Activated CD4-positive, alpha-beta T cell treated with anti-CD3 and anti-CD28 coated beads for 4 hours (primary cell): ENCODE data around the gene CHCHD4.
"Not testable (repeated sequence)": the region's sequence is repeated elsewhere in the genome, so short reads cannot be mapped to it uniquely, and the experiment has no call there.

ENCODE experiments used
- DNase-seq, 2 donors: peaks; one replicate each; pipeline ENCODE4 v3.0.0-alpha.2; 2020

Gene CHCHD4

DNA sequence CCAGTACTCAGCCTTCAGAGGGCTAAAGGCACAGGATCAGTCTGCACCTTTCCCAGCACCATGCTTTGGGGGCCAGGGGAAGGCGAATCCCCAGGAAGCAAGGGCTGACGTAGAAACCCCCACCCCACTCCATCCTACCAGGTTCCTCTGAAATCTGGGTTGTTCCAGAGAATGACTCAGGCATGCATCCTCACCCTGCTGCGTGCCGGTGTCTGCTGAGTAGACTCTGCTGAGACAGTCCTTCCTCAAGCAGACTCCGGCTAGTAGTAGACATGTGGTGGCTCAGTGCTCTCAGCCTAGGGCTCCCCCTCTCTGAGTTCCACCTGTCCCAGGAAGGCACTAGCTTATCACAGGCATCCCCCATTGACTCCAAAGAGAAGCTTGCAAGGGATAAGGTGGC, 9.2 kb upstream of the CHCHD4 start:
- DNase-seq, result no peak

DNA sequence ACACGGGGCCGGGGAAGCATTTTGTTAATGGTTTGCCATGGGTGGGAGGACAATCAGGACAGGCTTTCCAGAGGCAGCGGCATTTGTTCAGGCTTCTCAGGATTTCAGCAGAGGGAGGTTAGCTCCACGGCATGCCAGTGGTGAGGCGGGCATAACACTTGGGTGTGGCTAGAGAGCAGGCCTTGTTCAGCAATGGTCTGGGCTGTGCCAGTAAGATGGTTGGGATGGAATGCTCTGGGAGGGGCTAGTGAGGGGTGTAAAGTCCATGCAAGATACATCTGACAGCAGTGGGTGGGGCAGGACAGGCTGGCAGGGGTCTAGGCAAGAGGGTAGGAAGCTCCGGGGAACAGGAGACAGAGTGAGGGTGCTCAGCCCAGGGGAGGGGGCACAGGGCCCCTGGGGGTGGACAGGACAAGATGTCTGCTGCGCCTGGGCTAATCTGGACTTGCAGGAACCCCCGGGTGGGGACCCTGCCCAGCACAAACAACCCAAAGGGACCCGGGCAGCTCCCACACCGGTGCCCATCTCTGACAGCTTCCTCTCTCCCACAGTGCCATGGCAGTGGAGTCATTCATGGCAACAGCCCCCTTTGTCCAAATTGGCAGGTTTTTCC, 8.6 kb upstream of the CHCHD4 start:
- no peak for DNase-seq

GRCh38 chr3:14132689-14133088, 8.0 kb upstream of the CHCHD4 start:
- no peak for DNase-seq

- no peak for DNase-seq
Observed at GRCh38 chr3:14132120-14132519, 7.5 kb upstream of the CHCHD4 start.

DNA sequence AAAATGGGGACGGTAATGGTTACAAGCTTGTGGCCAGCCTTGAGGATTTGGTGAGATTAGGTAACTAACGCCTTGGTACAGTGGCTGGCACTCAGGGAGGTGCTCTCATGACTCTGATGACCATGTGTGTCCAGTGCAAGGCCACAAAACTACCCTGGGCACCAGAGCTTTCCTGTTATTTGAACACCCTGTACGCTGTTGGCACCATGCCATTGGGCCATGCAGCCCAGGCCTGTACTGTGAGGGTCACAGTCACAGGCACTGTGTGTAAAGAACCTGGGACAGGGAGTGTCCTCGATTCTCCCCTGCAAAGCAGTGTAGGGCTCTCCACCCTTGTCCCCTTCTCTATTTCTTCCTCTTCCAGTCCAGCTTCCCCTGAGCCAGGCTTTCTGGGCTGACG, 6.5 kb upstream of the CHCHD4 start:
- no peak for DNase-seq

DNA sequence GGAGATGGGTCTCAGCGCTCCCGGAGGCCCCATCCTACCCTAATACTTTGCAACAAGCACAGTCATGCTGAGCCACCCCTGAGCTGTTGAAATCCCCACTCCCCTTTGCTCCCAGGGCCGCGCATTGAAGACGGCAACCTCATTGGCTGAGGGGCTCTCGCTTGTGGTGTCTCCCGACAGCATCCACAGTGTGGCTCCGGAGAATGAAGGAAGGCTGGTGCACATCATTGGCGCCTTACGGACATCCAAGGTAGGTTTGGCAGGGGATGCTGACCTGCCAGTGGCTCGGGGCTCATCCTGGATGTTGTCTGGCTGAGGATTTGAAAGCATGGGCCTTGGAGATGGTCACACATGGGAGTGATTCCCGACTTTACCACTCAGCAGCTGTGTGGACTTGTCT, 6.0 kb upstream of the CHCHD4 start:
- DNase-seq, result no peak

GRCh38 chr3:14130230-14130629, 5.6 kb upstream of the CHCHD4 start:
- DNase-seq, result no peak

GRCh38 chr3:14129296-14129695, 4.6 kb upstream of the CHCHD4 start:
- no peak for DNase-seq

GRCh38 chr3:14128724-14129123, 4.1 kb upstream of the CHCHD4 start:
- no peak for DNase-seq

- no peak for DNase-seq
Observed at GRCh38 chr3:14127516-14128161, 3.0 kb upstream of the CHCHD4 start.

GRCh38 chr3:14126887-14127505, 2.3 kb upstream of the CHCHD4 start:
- DNase-seq, result no peak

- no peak for DNase-seq
Observed at GRCh38 chr3:14126017-14126886, 1.6 kb upstream of the CHCHD4 start.

DNA sequence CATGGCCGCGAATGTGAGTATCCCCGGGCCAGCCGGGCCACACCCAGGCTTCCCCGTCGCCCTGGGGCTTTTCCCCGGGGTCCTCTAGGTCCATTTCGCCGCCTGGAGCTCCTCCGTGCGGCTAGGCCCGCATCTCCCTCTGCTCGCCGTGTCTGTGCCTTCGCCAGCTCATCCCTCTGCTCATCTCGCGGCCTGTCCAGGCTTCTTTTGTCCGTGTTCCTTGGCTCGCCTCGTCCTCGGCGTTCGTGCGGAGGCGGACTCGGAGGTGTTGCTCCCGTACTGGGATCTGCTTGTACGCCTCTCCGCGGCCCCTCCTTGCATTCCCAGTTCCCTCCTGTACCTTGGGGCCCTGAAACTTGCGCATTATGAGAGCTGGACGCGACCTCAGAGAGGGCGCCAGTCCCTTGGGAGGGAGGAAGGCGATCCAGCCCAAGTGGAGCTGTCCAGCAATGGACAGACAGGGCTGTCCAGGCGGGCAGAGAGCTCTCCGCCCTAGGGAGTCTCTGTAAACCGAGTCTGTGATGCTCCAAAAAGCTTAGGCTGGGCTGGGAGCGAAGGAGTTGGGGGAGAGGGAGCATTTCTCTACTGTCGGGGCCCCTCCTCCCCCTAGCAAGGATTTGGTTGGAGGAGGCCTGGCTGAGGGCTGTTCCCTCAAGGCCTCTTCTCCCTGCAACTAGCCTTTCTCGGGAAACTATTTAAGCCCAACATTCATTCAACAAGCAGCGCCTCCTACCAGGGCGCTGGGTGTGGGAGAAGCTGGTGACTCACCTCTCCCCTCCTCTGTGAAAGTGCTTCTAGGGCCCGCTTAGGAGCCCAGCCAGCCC, 735 bp upstream of the CHCHD4 start:
- peak; percentile 70 to 71 for DNase-seq

GRCh38 chr3:14124223-14124614, 451 bp downstream of the CHCHD4 start:
- DNase-seq, result peak; percentile 64 to 68

DNA sequence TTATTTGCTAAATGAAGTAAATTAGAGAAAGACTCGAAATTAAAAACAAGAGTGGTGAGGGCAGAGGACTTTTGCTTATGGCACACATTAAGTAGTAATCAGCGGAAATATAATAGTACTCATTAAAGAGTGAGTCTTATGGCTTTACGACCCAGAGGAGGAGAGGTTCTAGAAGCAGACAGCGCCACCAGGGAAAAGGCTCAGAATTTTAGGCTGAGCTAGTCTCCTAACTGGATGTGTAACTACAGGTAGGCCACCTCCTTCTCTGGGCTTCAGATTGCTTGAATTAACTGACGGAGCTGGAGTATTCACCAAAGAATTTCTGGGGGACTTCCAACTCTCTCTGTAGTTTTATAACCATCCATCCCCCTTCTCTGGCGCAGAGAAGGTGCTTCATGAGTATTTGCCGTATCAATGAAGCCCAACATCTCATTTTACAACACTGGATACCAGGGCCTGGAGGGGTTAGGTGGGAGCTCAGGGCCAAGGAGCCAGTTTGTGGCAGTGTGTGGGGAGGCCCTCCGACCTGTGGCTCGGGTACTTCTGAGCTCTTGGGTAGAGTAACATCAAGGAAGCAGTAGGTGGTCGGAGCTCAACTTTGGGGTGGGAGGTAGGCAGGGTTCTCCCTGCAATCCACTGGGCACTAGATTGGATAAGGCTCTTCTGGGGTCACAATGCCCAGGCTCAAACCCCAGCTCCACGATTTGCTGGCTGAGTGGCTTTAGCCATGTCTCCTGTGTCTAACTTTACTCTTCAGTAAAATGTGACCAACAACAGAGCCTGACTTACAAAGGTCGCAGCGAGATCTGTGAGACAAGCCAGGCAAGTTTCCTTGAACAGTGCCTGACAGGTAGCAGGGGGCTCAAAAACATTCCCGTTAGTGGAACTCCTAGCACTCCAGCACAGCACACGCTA, 1.1 kb downstream of the CHCHD4 start:
- DNase-seq, result no peak

GRCh38 chr3:14122301-14122700, 2.4 kb downstream of the CHCHD4 start:
- no peak for DNase-seq

- no peak for DNase-seq
Observed at GRCh38 chr3:14121859-14122258, 2.8 kb downstream of the CHCHD4 start.

DNA sequence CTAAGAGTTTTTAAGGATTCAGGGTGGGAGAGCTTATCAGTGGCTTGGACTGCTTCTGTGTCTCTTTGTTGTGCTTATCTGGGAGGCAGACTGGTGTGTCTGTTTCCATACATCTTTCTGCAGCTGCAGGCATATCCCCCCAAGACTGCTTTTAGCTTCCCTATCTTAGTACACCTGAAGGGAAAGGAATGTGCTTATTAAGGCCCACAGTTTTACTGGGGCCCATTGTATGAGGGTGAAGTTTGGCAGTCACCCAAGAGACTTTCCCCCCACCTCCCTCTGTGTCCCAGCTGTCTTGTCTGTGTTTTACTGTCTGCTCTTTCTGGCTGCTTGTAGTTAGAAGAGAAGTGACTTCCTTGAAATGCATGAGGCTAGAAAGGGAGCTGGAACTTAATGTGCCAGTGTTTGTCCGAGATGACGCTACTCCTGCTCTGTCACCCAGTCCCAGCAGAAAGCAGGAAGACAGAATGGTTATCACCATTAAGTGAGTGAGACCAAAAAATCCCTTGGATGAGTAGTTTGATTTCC, 3.7 kb downstream of the CHCHD4 start:
- DNase-seq, result not testable (repeated sequence)

- DNase-seq, result no peak
Observed at GRCh38 chr3:14120111-14120920, 4.4 kb downstream of the CHCHD4 start.

DNA sequence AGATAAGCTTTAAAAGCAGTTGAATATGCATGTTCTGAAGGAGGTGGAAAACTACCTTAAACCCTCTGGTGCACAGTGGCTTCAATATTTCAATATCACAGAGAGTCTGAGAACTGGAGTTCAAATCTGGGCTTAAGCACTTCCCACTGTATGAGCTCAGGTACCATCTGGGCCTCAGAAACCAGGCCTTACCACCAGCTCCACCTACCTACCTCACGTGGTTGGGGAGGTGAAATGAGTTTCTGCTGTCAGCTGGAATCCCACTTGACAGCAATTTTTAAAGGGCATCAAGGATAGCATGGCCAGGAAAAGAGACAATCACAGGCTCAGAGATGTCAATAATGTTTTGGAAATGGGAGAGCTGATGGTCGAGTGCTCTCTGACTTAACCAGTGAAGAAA, 5.0 kb downstream of the CHCHD4 start:
- DNase-seq, result no peak
